Thyroid gland (tissue), 4 donors: ENCODE data around the gene ARL8B.

Source experiments
- POLR2A ChIP-seq, 2 donors: fragments of 450-650 bp; IDR thresholded peaks; one replicate each; pipeline ENCODE4 v1.6.1; 2017; ENCODE audit warnings: antibody characterized with exemption in 2 of 2, mild to moderate bottlenecking in 2 of 2, moderate library complexity in 1 of 2
- TF ChIP-seq, protein P1 (sequence below), 6 experiments: fragments of 200-600 bp in 3 of 6; fragments of 450-650 bp in 3 of 6; sonication (generic) in 3 of 6; IDR thresholded peaks; one replicate each; pipeline ENCODE4 v1.5.1; 2016 to 2019; ENCODE audit warnings: antibody characterized with exemption in 6 of 6, mild to moderate bottlenecking in 2 of 6, inconsistent platforms in 1 of 6, moderate library complexity in 1 of 6

GRCh38 chr3:5123937-5124336, 1.8 kb downstream of the ARL8B start:
- TF ChIP-seq, protein P1, sequence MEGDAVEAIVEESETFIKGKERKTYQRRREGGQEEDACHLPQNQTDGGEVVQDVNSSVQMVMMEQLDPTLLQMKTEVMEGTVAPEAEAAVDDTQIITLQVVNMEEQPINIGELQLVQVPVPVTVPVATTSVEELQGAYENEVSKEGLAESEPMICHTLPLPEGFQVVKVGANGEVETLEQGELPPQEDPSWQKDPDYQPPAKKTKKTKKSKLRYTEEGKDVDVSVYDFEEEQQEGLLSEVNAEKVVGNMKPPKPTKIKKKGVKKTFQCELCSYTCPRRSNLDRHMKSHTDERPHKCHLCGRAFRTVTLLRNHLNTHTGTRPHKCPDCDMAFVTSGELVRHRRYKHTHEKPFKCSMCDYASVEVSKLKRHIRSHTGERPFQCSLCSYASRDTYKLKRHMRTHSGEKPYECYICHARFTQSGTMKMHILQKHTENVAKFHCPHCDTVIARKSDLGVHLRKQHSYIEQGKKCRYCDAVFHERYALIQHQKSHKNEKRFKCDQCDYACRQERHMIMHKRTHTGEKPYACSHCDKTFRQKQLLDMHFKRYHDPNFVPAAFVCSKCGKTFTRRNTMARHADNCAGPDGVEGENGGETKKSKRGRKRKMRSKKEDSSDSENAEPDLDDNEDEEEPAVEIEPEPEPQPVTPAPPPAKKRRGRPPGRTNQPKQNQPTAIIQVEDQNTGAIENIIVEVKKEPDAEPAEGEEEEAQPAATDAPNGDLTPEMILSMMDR (IDR thresholded peaks at IDR 0.05), result no peak
- no peak for TF ChIP-seq POLR2A (IDR thresholded peaks at IDR 0.05)
